ENCODE results near the gene PNPLA3.

Gene PNPLA3

DNA sequence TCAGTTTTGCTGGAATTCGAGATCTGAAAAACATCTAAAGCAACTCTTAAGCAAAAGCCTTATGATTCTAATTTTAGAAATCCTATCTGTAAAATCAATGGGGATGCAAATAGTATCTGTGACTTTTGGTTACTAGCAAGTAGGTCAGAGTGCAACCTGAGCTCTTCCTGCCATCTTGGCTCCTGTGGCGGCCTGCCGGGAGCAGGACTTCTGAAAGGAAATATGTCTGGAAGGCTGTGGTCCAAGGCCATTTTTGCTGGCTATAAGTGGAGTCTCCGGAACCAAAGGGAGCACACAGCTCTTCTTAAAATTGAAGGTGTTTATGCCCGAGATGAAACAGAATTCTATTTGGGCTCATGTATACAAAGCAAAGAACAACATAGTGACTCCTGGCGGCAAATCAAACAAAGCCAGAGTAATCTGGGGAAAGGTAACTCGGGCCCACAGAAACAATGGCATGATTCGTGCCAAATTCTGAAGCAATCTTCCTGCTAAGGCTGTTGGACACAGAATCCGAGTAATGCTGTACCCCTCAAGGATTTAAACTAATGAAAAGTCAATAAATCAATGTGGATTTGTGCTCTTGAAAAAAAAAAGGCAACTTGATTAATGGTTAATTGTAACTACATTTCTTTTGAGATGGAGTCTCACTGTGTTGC, 33.3 kb downstream of the PNPLA3 start:
- DNase-seq (ENCODE audit: low read depth in 2 of 3, low spot score in 1 of 3): no peak

GRCh38 chr22:43957871-43958270, 34.3 kb downstream of the PNPLA3 start:
- no peak for DNase-seq (ENCODE audit: low read depth in 2 of 3, low spot score in 1 of 3)

DNA sequence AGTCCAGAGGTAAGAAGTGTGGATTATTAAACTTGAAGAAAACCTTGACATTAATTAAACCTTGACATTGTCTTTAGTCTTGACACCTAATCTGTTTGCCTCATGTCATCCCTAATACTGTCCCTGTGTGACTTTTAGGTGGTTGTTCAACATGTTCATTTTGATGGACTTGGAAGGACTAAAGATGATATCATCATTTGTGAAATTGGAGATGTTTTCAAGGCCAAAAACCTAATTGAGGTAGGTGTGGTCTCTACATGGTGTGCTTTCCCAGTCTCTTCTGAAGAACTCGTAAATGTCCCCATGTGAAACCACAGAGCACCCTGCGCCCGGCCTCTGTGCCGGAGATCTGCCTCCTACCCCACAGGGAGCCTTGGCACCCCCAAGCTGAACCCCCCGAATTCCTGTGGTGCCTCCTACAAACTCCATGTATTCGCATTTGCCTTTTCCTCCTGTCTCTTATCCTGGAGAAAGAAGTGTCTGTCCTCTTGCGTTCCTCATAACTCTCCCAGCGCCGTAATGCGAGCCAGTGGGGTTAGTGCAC, 40.8 kb downstream of the PNPLA3 start:
- DNase-seq (ENCODE audit: low read depth in 2 of 3, low spot score in 1 of 3): no peak

GRCh38 chr22:43967069-43967468, 43.5 kb downstream of the PNPLA3 start:
- no peak for DNase-seq (ENCODE audit: low read depth in 2 of 3, low spot score in 1 of 3)

GRCh38 chr22:43968614-43969013, 45.0 kb downstream of the PNPLA3 start:
- no peak for DNase-seq (ENCODE audit: low read depth in 2 of 3, low spot score in 1 of 3)

- DNase-seq (ENCODE audit: low read depth in 2 of 3, low spot score in 1 of 3): no peak
Measured at GRCh38 chr22:43969021-43969878, 45.6 kb downstream of the PNPLA3 start.

DNA sequence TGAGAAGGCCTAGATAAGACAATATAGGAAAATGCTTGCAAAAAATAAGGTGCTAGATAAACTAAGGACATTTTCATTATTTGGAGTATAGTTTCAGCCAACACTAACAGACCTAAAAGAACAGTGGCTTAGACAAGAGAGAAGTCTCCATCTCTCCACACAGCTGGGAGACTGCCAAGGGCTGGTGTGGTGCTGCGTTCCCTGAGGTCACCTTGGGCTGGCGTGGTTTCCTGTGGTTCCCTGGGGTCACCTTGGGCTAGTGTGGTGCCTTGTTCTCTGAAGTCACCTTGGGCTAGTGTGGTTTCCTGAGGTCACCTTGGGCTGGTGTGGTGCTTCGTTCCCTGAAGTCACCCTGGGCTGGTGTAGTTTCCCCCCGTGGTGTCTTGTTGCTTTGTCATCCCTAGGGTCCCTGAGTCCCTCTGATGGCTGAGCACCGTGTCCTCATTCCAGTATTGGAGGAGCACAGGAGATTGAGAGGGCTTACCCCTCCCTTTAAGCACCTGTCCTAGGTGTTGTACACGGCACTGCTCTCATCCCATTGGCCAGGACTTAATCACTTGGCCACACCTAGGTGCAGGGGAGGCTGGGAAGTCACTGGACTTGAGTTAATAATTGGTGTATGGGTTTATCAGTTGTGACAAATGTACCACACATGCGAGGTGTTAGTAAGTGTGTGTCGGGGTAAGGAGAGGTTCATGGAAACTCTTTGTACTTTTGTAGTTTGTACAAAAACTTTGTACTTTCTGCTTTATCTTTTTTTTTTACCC, 46.6 kb downstream of the PNPLA3 start:
- DNase-seq (ENCODE audit: low read depth in 2 of 3, low spot score in 1 of 3): no peak

DNA sequence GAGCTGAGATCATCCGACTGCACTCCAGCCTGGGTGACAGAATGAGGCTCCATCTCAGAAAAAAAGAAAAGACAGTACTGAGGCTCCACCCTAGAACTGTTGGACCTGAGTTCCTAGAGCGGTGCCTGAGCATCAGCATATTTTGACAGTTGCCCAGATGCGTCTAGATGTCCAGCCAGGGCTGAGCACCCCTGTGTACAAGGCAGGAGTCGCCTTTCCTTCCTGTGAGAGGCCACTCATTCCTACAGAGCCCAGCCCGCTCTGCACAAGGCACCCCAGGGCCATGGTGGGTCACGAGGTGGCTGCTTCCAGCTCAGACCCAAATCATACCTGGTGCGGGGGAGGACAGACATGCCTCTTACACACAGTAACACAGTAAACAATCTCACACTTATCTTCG, 47.5 kb downstream of the PNPLA3 start:
- no peak for DNase-seq (ENCODE audit: low read depth in 2 of 3, low spot score in 1 of 3)

DNA sequence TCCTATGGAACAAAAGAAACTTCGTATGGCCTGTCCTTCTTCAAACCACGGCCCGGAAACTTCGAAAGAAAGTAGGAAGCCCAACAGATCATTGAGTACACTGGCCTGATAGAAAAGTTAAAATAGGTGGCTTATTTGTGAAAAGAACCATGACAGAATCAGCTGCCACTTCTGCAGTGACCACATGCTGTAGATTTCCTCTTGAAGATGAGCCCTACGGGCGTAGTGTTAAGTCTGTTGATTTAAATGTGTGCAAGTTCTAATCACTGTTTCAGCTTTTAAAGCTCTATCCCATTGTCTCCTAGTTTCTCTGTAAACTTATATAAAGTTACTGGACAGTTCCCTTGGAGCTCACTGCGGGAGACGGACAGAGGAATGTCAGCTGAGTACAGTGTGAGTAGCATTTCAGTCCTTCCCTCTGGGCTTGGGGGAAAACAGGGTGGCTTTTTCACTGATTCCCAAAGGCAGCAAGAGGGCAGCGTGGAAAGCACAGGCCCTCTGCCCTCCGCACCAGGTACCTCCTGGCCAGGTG, 49.4 kb downstream of the PNPLA3 start:
- no peak for DNase-seq (ENCODE audit: low read depth in 2 of 3, low spot score in 1 of 3)

DNA sequence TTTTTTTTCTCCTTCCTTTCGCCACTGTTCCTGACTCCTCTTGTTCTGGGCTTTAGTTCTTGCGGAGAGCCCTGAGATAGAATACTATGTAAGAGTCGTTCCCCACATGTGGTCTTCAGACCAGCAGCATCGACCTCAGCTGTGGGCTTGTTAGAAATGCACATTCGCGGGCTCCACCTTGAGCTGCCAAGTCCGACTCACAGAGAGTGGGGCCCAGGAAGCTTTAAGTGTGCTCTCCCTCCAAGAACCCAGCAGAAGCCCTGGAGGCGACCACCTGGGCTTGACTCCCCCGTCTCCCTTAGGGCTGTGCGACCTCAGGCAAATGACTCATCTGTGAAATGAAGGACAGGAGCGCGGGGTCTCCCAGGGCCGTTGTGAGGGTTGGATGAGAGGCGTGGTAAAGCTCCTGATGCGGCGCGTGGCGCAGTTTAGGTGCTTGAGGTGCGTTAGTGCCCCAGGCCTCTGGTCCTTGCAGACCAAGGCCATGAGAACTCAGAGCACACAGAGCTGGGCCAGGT, 50.5 kb downstream of the PNPLA3 start:
- no peak for DNase-seq (ENCODE audit: low read depth in 2 of 3, low spot score in 1 of 3)

DNA sequence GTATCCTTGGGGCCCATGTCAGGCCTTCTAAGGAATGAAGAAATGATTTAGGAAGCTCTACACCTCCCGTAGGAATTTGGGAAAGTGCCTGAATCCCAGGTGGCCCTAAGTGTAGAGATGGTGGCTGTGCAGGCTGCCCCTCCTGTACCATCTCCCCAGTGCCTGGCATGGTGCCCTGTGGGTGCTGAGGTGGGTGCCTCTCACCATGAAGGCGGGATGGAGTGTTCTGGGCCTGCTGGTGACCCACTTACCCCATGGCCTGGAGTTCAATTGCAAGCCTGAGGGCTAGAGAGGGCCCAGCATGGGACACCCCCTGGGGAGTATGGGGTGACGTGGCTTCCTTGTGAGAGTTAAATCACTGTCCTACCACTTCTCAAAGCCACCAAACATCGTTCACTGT, 51.4 kb downstream of the PNPLA3 start:
- no peak for DNase-seq (ENCODE audit: low read depth in 2 of 3, low spot score in 1 of 3)

- no peak for DNase-seq (ENCODE audit: low read depth in 2 of 3, low spot score in 1 of 3)
Measured at GRCh38 chr22:43976861-43977795, 53.5 kb downstream of the PNPLA3 start.

- no peak for DNase-seq (ENCODE audit: low read depth in 2 of 3, low spot score in 1 of 3)
Measured at GRCh38 chr22:43978558-43978957, 55.0 kb downstream of the PNPLA3 start.

DNA sequence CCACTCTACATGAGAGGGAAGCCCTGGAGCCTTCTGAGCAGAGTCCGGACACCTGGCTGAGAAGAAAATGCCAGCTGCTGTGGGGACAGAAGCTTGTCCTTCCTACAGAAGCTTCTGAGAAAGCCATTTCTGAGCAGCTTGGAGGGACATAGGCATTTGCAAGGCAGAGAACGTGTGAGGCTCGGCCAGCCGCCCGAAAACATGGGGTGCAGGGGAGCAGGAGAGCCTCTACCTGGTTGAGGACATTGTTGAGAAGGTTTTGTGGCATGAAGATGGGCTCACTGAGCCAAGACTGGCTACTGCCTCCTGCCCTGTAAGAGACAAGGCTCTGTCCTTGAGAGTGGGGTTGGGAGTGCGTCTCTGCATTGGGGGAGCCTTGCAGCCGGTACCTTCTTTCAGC, 57.0 kb downstream of the PNPLA3 start:
- DNase-seq (ENCODE audit: low read depth in 2 of 3, low spot score in 1 of 3): no peak

- no peak for DNase-seq (ENCODE audit: low read depth in 2 of 3, low spot score in 1 of 3)
Measured at GRCh38 chr22:43980996-43981395, 57.4 kb downstream of the PNPLA3 start.

DNA sequence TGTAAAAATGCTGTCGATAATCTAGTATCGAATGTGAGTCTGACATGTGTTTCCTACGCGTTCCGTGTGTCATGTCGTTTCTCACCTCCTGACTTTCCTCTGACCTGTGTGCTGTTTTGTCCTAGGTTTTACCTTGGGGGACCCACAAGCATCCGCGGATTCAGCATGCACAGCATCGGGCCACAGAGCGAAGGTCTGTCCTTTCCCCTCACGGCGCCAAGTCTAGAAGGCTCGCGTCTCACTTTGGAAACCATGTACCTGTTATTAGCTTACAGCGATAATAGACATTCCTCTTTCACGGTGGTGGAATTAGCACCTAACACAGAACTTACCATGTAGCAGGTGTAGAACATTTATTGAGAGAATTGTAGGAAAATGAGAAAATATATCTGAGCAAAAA, 60.2 kb downstream of the PNPLA3 start:
- DNase-seq (ENCODE audit: low read depth in 2 of 3, low spot score in 1 of 3): no peak

DNA sequence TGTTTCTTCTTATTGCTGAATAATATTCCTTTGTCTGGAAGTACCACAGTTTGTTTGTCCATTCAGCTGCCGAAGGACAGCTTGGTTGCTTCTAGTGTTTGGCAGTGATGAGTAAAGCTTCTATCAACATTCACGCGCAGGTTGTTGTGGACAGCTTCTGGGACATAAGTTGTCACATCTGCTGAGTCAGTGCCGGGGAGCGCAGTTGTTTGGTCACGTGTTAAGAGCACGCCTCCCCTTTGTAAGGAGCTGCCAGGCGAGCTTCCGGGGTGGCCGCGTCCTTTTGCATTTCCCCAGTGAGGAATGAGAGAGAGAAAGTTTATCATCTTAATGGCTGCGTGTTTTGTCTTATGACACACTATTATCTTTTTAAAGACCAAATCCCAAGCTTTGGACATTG, 61.9 kb downstream of the PNPLA3 start:
- no peak for DNase-seq (ENCODE audit: low read depth in 2 of 3, low spot score in 1 of 3)

DNA sequence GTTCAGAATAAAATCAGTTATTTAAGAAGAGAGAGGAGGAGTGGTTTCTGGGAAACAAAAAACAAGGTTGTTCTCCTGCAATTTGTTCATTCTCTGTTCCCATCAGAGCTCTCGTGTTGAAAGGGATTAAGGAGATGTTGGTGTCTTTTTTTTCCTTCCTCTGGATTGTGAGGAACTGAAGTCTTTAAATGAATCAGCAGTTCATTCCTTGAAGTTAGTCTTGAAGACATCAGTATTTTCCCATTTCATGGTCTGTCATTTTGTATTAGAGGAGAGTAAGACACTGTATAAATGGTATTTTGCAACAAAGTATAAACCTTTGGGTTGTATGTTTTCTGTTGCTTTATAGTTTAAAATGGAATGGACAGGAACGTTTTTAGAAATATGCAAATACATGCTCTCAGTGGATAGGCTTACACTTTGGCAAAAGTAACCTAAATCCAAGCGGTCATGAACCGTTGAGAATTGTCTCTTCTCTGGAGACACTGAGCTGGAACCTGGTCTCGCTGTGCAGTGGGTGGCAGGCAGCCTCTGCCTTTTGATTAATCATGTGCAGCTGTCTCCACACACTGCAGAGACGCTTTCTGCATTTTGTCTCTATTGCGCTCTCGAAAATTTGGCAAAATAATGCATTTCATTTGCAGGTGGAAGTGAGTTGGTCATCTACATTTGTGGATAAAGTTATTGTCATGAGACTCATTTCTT, 64.7 kb downstream of the PNPLA3 start:
- DNase-seq (ENCODE audit: low read depth in 2 of 3, low spot score in 1 of 3): no peak

- no peak for DNase-seq (ENCODE audit: low read depth in 2 of 3, low spot score in 1 of 3)
Measured at GRCh38 chr22:43988960-43989359, 65.4 kb downstream of the PNPLA3 start.

Measured in stimulated activated CD4-positive, alpha-beta T cell treated with anti-CD3 and anti-CD28 coated beads, Interleukin-12 subunit alpha, Interleukin-12 subunit beta, amount 100 ng/mL, for 48 hours (primary cell).